ENCODE data around the gene SPOCK1.

DNA sequence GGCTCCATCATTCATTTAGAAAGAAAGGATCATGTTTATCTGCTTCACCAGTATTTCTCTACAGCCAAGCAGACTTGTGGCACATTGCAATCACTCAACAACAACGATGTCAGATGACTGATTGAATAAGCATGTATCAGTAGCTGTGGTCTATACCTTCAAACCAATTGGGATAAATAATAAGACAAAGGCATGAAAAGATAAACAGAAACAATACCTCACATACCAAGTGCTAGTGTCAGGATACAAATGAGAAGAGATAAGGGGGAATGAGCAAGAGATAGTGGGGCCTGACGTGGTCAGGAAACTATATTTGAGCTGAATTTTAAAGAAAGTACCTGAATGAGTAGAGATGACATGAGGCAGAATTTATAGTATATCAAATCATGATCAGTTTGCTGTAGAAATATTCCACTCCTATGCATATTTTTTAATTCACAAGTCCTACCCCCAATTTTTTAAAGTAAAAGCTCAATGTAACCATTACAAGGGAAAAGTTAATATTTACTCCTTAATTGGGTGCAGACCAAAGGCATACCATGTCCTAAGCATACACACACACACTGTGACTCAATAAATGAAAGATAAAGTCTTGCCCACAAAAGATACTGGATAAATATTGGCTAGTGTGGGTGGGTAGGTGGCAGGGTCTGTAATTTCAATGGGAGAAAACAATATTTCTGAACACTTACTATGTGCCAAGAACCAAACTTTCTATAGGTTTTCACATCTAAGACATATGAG is 284.5 kb downstream of the SPOCK1 start:
- no peak for TF ChIP-seq CTCF (conservative IDR thresholded peaks at IDR 0.05; ENCODE audit: low read depth in 2 of 2)
- no peak for TF ChIP-seq POLR2AphosphoS5 (IDR thresholded peaks at IDR 0.05; ENCODE audit: low read depth)
- TF ChIP-seq CREB1 (CRISPR knock-in tag; IDR thresholded peaks at IDR 0.05; ENCODE audit: low read depth) = no peak
- no peak for TF ChIP-seq EZH2 (IDR thresholded peaks at IDR 0.05; ENCODE audit: low read depth, unreplicated experiment)

Measured in GM23338 (cell line).